MM.1S (cell line): ENCODE measurements around the gene MPP3.

Experiments used
- DNase-seq: peaks from one replicate; pipeline ENCODE4 v3.0.0-alpha.2; 2015
- H2AFZ ChIP-seq: fragments of 300-600 bp; sonication (generic); 2 replicates; pipeline ENCODE4 v1.6.0; 2016; ENCODE audit warnings: antibody characterized with exemption, low read length
- H3F3A ChIP-seq: fragments of 300-600 bp; sonication (generic); 2 replicates; pipeline ENCODE4 v1.6.1; 2016; ENCODE audit warnings: mild to moderate bottlenecking, antibody characterized with exemption, low read length, moderate library complexity, mixed read lengths; ENCODE audit not compliant: insufficient read depth
- H3K27ac ChIP-seq: fragments of 300-600 bp; sonication (generic); 2 replicates; pipeline ENCODE4 v1.5.1; 2016; ENCODE audit warnings: mild to moderate bottlenecking, low read length
- H3K27me3 ChIP-seq: fragments of 300-600 bp; sonication (generic); replicated peaks from 2 replicates; pipeline ENCODE4 v1.6.0; 2016; ENCODE audit warnings: low read length; ENCODE audit not compliant: insufficient read depth
- H3K36me3 ChIP-seq: fragments of 300-600 bp; sonication (generic); replicated peaks from 2 replicates; pipeline ENCODE4 v1.6.1; 2016; ENCODE audit warnings: mild to moderate bottlenecking, low read length, mixed read lengths; ENCODE audit not compliant: insufficient read depth
- H3K4me1 ChIP-seq: fragments of 300-600 bp; sonication (generic); 2 replicates; pipeline ENCODE4 v1.6.1; 2016; ENCODE audit warnings: low read length, mixed read lengths
- H3K4me2 ChIP-seq: fragments of 300-600 bp; sonication (generic); 2 replicates; pipeline ENCODE4 v1.6.0; 2016; ENCODE audit warnings: low read depth, low read length
- H3K4me3 ChIP-seq: fragments of 300-600 bp; sonication (generic); 2 replicates; pipeline ENCODE4 v1.5.1; 2016; ENCODE audit warnings: low read length, mixed read lengths
- H3K79me2 ChIP-seq: fragments of 300-600 bp; sonication (generic); 2 replicates; pipeline ENCODE4 v1.6.1; 2016; ENCODE audit warnings: mixed run types, low read length, mixed read lengths
- H3K9ac ChIP-seq: fragments of 300-600 bp; sonication (generic); 2 replicates; pipeline ENCODE4 v1.6.1; 2016; ENCODE audit warnings: low read length, mixed read lengths
- H3K9me2 ChIP-seq: fragments of 300-600 bp; sonication (generic); replicated peaks from 2 replicates; pipeline ENCODE4 v1.6.1; 2016; ENCODE audit warnings: mild to moderate bottlenecking, low read length, mixed read lengths; ENCODE audit not compliant: insufficient read depth
- H3K9me3 ChIP-seq: fragments of 300-600 bp; sonication (generic); replicated peaks from 2 replicates; pipeline ENCODE4 v1.6.1; 2016; ENCODE audit warnings: mild to moderate bottlenecking, low read length, mixed read lengths; ENCODE audit not compliant: insufficient read depth
- H4K20me1 ChIP-seq: fragments of 300-600 bp; sonication (generic); 2 replicates; pipeline ENCODE4 v1.6.1; 2016; ENCODE audit warnings: mild to moderate bottlenecking, low read length, moderate library complexity, mixed read lengths; ENCODE audit not compliant: insufficient read depth
- CTCF ChIP-seq: fragments of 300-600 bp; sonication (generic); IDR thresholded peaks from 2 replicates; pipeline ENCODE4 v1.5.1; 2016; ENCODE audit warnings: antibody characterized with exemption, low read length, mixed read lengths
- EZH2 ChIP-seq: fragments of 300-600 bp; sonication (generic); optimal IDR thresholded peaks from 2 replicates; pipeline ENCODE3; 2017; ENCODE audit warnings: low read depth, mild to moderate bottlenecking, antibody characterized with exemption, low read length, mixed read lengths
- EZH2phosphoT487 ChIP-seq: fragments of 300-600 bp; sonication (generic); IDR thresholded peaks from 2 replicates; pipeline ENCODE4 v1.6.1; 2018; ENCODE audit warnings: antibody characterized with exemption, low read length

Gene MPP3

GRCh38 chr17:43829738-43830137, 3.2 kb downstream of the MPP3 start:
- Histone ChIP-seq H3K4me3 (no peak overlapping the region), H3K9ac (no peak overlapping the region), H3K36me3 (no peaks in the 10 kb centered on the region), H3K27ac (no peak overlapping the region), H3K9me3 (no peaks in the 10 kb centered on the region), H4K20me1 (no peaks in the 10 kb centered on the region), H3K79me2 (no peaks in the 10 kb centered on the region), H2AFZ (no peak overlapping the region), H3K4me2 (no peak overlapping the region), H3K9me2 (no peaks in the 10 kb centered on the region), H3K4me1 (no peaks in the 10 kb centered on the region), H3F3A (no peaks in the 10 kb centered on the region), H3K27me3 (peaks cover 63% of the 10 kb centered on the region)
- DNase-seq, result peak; percentile 1
- TF ChIP-seq EZH2phosphoT487, result no peak
- TF ChIP-seq CTCF, result no peak
- no peak for TF ChIP-seq EZH2

GRCh38 chr17:43827596-43827995, 5.3 kb downstream of the MPP3 start:
- H3K9me2 ChIP-seq, result no peaks in the 10 kb centered on the region
- no peak overlapping the region for H3K4me2 ChIP-seq
- no peaks in the 10 kb centered on the region for H3K4me1 ChIP-seq
- no peaks in the 10 kb centered on the region for H3K36me3 ChIP-seq
- peaks cover 50% of the 10 kb centered on the region for H3K27me3 ChIP-seq
- DNase-seq, result no peak
- H3K79me2 ChIP-seq, result no peaks in the 10 kb centered on the region
- no peaks in the 10 kb centered on the region for H4K20me1 ChIP-seq
- no peak overlapping the region for H3K4me3 ChIP-seq
- H3K9ac ChIP-seq, result no peak overlapping the region
- H2AFZ ChIP-seq, result no peak overlapping the region
- no peaks in the 10 kb centered on the region for H3F3A ChIP-seq
- H3K27ac ChIP-seq, result no peak overlapping the region
- TF ChIP-seq EZH2, result no peak
- no peak for TF ChIP-seq CTCF
- no peak for TF ChIP-seq EZH2phosphoT487
- H3K9me3 ChIP-seq, result no peaks in the 10 kb centered on the region

GRCh38 chr17:43826206-43826605, 6.7 kb downstream of the MPP3 start:
- TF ChIP-seq EZH2phosphoT487 (no peak), CTCF (no peak), EZH2 (no peak)
- H3K36me3 ChIP-seq, result no peaks in the 10 kb centered on the region
- no peaks in the 10 kb centered on the region for H3K9me2 ChIP-seq

More at GRCh38 chr17:43826206-43826605, 6.7 kb downstream of the MPP3 start:
- Histone ChIP-seq H3K4me2 (no peak overlapping the region), H3K79me2 (no peaks in the 10 kb centered on the region), H3K9me3 (no peaks in the 10 kb centered on the region), H3K4me3 (no peak overlapping the region), H4K20me1 (no peaks in the 10 kb centered on the region), H2AFZ (no peak overlapping the region), H3K4me1 (no peaks in the 10 kb centered on the region), H3F3A (no peaks in the 10 kb centered on the region), H3K9ac (no peak overlapping the region), H3K27me3 (peaks cover 41% of the 10 kb centered on the region), H3K27ac (no peak overlapping the region)
- no peak for DNase-seq
